Measurements from ENCODE around the gene TSC22D3. TPM values are rescaled to one million over a fixed set of nuclear protein-coding genes. Genes with fewer than 3 reads are reported as not detected.
A peak's percentile ranks its signal among the peaks of the same experiment; 100 is the strongest.

Gene TSC22D3
- total RNA-seq, 1 donor from 2014 or later: 289 TPM

GRCh38 chrX:107731831-107732502, 43.6 kb downstream of the TSC22D3 start:
- DNase-seq (ENCODE audit: low spot score): peak; percentile 92

DNA sequence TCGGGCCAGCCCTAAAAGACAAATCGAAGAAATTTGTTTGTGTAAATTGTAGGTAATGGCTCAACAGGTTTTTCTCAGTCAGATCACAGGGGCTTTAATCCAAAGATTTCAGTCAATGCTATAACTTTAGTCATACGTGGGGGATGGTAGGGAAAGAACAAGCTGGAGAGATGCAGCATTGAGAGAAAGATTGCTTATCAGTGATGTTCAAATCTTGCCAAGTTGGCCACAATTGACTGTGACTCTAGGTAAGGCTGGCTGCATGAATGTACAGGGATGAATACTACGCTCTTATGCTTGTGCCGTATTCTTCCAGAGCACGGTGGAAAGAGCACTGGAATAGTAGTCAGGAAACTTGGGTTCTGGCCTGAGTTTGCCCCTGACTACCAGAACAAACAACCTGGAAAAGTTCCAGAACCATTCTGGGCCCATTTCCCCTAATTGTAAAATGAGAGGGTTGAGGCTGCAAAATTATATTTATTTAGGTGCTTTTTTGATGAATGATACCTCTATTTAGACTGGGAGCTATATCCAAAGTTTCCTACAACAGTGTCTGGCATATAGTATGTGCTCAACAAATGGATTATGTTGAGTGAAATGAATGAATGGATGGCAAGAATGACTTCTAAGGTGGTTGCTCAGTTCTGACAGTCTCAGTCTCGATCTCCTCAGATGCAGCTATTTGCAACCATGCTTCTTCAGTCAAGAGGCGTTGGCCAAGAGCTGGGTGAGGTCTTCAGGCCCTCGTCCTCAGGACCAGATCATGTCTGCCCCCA, 44.4 kb downstream of the TSC22D3 start:
- no peak for DNase-seq (ENCODE audit: low spot score)

DNA sequence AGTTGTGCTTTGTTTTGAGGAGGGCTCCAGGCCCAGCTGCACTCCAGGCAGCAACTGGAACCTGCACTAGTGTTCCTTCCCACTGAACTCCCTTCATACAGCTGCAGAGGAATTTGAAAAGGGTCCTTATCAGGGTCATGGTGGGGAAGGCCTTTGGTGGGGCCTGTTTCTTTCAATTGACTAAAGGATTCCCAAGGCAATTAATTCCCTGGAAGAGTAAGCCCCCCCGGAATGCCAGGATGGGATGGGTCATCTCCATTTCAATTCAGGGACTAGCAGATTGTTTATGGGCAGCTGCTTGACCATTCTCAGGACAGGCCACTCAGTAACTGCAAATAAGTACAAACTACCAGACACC, 45.3 kb downstream of the TSC22D3 start:
- no peak for DNase-seq (ENCODE audit: low spot score)

GRCh38 chrX:107729558-107730297, 45.9 kb downstream of the TSC22D3 start:
- no peak for DNase-seq (ENCODE audit: low spot score)

GRCh38 chrX:107728371-107729099, 47.1 kb downstream of the TSC22D3 start:
- DNase-seq (ENCODE audit: low spot score): no peak

GRCh38 chrX:107726816-107727534, 48.6 kb downstream of the TSC22D3 start:
- no peak for DNase-seq (ENCODE audit: low spot score)

GRCh38 chrX:107725761-107726555, 49.6 kb downstream of the TSC22D3 start:
- DNase-seq (ENCODE audit: low spot score): no peak

DNA sequence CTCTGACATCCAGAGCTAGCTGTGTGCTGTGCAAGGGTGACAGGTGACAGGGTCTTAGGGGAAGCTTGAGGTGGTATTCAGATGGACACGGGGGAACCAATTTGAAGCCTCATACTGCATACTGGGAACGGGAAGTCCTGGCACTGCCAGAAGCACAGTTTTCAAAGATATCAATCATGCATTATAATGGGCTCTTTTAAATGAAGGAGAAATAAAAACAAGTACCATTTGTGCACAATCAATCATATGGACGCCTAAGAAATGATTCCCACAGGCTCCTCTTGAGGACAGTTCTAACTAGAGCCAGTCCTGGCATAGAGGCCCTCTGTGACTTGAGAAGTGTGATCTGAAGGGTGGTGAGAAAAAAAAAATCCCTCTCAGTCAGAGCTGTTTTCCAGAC, 50.9 kb downstream of the TSC22D3 start:
- no peak for DNase-seq (ENCODE audit: low spot score)

- DNase-seq (ENCODE audit: low spot score): no peak
Observed at GRCh38 chrX:107723511-107723910, 52.1 kb downstream of the TSC22D3 start.

- no peak for DNase-seq (ENCODE audit: low spot score)
Observed at GRCh38 chrX:107721966-107722707, 53.5 kb downstream of the TSC22D3 start.

- DNase-seq (ENCODE audit: low spot score): no peak
Observed at GRCh38 chrX:107721318-107721717, 54.3 kb downstream of the TSC22D3 start.

GRCh38 chrX:107718156-107718621, 57.4 kb downstream of the TSC22D3 start:
- peak; percentile 67 for DNase-seq (ENCODE audit: low spot score)

- DNase-seq (ENCODE audit: low spot score): peak; percentile 94
Observed at GRCh38 chrX:107716816-107717700, 58.5 kb downstream of the TSC22D3 start.

DNA sequence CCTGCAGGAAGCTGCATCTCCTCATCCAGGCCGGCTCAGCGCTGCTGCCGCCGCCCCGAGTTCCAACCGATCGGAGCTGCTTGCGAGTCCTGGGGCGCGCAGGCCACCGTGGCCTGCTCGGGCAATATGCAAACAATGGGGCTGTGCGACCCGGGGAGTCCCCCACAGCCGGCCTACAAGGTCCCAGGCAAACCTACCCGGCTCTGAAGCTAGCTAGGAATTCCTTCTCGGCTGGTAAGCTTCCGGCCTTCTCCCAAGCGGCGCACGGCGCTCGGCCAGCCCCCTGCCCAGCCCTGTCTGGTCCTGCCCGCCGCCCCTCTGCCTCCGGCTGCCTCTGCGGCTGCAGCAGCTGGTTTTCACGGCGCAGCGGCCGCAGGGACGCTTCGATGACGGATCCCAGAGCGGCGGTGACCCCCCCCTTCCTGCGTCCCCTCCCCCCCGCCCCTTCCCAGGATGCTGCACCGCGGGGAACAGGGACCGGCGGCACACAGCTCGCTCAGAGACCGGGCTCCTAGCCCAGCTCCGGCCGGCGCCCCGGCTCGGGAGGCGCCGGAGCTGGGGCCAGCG, 59.4 kb downstream of the TSC22D3 start:
- peak; percentile 88 for DNase-seq (ENCODE audit: low spot score)

DNA sequence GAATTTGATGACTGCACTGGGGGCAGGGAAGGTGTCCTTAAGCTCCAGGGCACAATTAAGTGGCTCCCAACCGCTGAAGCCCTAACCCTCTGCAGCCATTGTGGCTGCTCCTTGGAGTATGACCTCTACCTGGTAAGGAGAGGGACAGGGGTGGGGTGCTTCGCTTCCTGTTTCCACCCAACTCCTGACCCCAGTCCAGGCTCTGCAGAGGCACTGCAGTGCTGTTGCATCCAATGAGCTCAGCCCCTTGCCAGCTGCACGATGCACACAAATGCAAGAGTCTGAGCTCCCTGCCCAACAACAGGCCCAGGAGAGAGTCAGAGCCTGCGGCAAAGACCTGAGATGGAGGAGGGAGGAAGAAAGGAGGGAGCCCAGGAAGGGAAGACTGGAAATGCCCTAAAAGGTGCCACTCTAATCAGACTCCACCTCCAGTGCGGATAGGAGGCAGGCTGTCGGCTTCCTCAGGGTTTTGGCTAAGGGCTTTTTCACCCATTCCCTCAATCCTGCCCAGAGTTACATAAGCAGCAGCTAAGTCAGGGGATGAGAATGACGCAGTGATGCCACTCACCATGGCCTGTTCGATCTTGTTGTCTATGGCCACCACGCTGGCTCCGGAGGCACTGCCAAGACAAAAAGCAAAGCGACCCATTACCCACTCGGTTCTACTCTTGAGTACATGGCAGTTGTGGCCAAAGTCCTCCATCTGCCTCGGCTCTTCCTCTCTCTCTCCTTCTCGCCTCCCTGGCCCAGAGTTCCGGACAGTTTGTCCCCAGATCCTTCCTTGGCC, 60.1 kb downstream of the TSC22D3 start:
- peak; percentile 79 for DNase-seq (ENCODE audit: low spot score)

DNA sequence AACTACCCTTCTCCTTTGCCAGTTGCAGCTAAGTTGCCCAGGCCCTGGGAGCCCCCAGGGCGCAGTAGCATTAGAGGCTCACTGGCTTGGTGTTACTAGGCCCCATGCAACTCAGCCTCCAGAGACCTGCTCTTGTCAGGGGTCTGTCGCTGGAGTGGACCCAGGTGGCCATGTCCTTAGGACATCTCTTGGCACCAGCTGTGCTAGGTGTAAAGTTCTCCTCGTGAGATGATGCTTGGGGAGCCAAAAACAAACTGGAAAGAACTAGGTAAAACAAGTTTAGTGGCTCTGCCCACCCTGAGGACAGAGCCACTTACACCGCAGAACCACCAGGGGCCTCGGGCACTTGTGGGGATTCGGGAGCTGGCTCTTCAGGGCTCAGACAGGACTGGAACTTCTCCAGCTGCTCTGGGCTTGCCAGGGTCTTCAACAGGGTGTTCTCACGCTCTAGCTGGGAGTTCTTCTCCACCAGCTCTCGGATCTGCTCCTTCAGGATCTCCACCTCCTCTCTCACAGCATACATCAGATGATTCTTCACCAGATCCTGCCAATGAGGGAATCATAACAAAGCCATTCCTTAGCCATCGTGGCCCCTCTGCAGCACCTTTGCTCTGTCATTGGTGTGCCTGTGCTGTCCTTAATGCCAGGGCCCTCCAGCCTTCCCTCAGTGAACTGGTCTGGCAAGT, 61.2 kb downstream of the TSC22D3 start:
- DNase-seq (ENCODE audit: low spot score): peak; percentile 69

Measured in mesenteric fat pad (tissue), 1 donor.